NCI-H82 treated with DMSO at 0.1 percent for 48 hours (cell line): Measurements from ENCODE around the gene PTPRM.

Source experiments
- DNase-seq: peaks from one replicate; lab custom pipeline; 2025; ENCODE audit not compliant: unreplicated experiment; lab: John Stamatoyannopoulos, UW

Gene PTPRM

GRCh38 chr18:7749510-7749981, 182.4 kb downstream of the PTPRM start:
- peak; percentile 4 for DNase-seq

GRCh38 chr18:7750095-7750663, 183.1 kb downstream of the PTPRM start:
- DNase-seq, result no peak

- DNase-seq, result no peak
These were observed 183.8 kb downstream of the PTPRM start for GRCh38 chr18:7750966-7751365.

- DNase-seq, result no peak
These were observed 187.1 kb downstream of the PTPRM start for GRCh38 chr18:7754258-7754657.

GRCh38 chr18:7754725-7755181, 187.6 kb downstream of the PTPRM start:
- no peak for DNase-seq

- DNase-seq, result no peak
These were observed 188.8 kb downstream of the PTPRM start for GRCh38 chr18:7755753-7756475.

GRCh38 chr18:7757175-7757574, 190.1 kb downstream of the PTPRM start:
- DNase-seq, result no peak

- DNase-seq, result no peak
These were observed 191.6 kb downstream of the PTPRM start for GRCh38 chr18:7758764-7759163.

GRCh38 chr18:7760967-7761948, 194.1 kb downstream of the PTPRM start:
- DNase-seq, result no peak

GRCh38 chr18:7764405-7764804, 197.3 kb downstream of the PTPRM start:
- no peak for DNase-seq

GRCh38 chr18:7766346-7766745, 199.2 kb downstream of the PTPRM start:
- DNase-seq, result no peak

GRCh38 chr18:7766817-7767216, 199.7 kb downstream of the PTPRM start:
- no peak for DNase-seq

GRCh38 chr18:7770908-7771307, 203.8 kb downstream of the PTPRM start:
- DNase-seq, result no peak

- DNase-seq, result no peak
These were observed 205.4 kb downstream of the PTPRM start for GRCh38 chr18:7772510-7772888.

- no peak for DNase-seq
These were observed 205.8 kb downstream of the PTPRM start for GRCh38 chr18:7772951-7773350.

- DNase-seq, result no peak
These were observed 208.0 kb downstream of the PTPRM start for GRCh38 chr18:7775128-7775527.

- DNase-seq, result no peak
These were observed 208.7 kb downstream of the PTPRM start for GRCh38 chr18:7775843-7776242.

GRCh38 chr18:7778181-7778580, 211.1 kb downstream of the PTPRM start:
- no peak for DNase-seq

GRCh38 chr18:7779211-7779610, 212.1 kb downstream of the PTPRM start:
- DNase-seq, result no peak

GRCh38 chr18:7784171-7784570, 217.1 kb downstream of the PTPRM start:
- no peak for DNase-seq

- no peak for DNase-seq
These were observed 219.5 kb downstream of the PTPRM start for GRCh38 chr18:7786569-7786968.

GRCh38 chr18:7787339-7787738, 220.2 kb downstream of the PTPRM start:
- DNase-seq, result no peak
